Measurements from ENCODE around the gene MEG3.

The MEG3 gene

DNA sequence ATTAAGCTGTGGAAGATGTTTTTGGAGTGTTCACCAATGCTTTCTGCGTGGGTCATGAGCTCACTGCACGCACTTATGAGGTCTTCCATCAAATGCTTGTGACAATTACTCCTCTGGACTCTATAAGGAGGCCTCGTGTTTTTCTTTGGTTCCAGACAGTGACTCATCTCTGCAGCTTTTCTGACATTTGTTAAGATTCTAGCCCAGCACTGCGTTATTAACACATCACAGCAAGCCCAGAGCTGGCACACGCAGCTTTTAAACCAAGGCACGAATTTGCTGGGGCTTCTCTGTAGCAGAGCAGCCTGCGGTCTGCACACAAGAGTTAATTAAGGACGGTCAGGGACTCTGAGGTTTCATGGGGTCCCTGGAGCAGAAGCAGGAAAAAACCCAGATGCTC lies 16.9 kb downstream of the MEG3 start:
- Histone ChIP-seq H3K4me2 (ENCODE audit: low read length) (no peak overlapping the region), H3K4me3 (ENCODE audit: low read depth, low read length) (no peak overlapping the region), H3K27ac (no peak overlapping the region), H2AFZ (no peak overlapping the region), H3K9ac (no peak overlapping the region), H3K79me2 (no peaks in the 10 kb centered on the region), H3K9me3 (ENCODE audit: control insufficient read depth, low read length) (no peaks in the 10 kb centered on the region), H3K27me3 (ENCODE audit: control insufficient read depth, insufficient read depth, low read length) (no peaks in the 10 kb centered on the region), H3K4me1 (no peaks in the 10 kb centered on the region), H3K36me3 (ENCODE audit: control insufficient read depth, insufficient read depth, low read length) (no peaks in the 10 kb centered on the region)
- TF ChIP-seq, protein P1, sequence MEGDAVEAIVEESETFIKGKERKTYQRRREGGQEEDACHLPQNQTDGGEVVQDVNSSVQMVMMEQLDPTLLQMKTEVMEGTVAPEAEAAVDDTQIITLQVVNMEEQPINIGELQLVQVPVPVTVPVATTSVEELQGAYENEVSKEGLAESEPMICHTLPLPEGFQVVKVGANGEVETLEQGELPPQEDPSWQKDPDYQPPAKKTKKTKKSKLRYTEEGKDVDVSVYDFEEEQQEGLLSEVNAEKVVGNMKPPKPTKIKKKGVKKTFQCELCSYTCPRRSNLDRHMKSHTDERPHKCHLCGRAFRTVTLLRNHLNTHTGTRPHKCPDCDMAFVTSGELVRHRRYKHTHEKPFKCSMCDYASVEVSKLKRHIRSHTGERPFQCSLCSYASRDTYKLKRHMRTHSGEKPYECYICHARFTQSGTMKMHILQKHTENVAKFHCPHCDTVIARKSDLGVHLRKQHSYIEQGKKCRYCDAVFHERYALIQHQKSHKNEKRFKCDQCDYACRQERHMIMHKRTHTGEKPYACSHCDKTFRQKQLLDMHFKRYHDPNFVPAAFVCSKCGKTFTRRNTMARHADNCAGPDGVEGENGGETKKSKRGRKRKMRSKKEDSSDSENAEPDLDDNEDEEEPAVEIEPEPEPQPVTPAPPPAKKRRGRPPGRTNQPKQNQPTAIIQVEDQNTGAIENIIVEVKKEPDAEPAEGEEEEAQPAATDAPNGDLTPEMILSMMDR (IDR thresholded peaks at IDR 0.05) = no peak

DNA sequence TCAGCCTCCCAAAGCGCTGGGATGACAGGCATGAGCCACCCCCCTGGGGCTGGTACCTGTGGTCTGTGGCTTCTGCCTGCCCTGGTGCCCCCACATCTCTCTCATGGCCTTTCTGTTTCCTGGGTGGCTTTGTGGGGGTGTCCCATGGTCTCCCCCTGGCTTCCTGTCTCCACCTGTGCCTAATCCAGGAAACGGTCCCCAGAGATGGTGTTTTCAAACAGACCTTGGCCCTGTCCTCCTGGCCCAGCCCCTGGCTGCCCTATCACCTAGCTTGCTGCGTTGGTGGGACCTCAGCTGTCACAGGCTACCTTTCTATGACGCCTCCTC lies 18.1 kb downstream of the MEG3 start:
- Histone ChIP-seq H3K27me3 (ENCODE audit: control insufficient read depth, insufficient read depth, low read length) (no peaks in the 10 kb centered on the region), H3K36me3 (ENCODE audit: control insufficient read depth, insufficient read depth, low read length) (no peaks in the 10 kb centered on the region), H3K9me3 (ENCODE audit: control insufficient read depth, low read length) (no peaks in the 10 kb centered on the region), H3K4me3 (ENCODE audit: low read depth, low read length) (no peak overlapping the region), H3K9ac (no peak overlapping the region), H3K4me2 (ENCODE audit: low read length) (no peak overlapping the region), H3K79me2 (no peaks in the 10 kb centered on the region), H2AFZ (no peak overlapping the region), H3K27ac (no peak overlapping the region), H3K4me1 (no peaks in the 10 kb centered on the region)
- TF ChIP-seq, protein P1 (IDR thresholded peaks at IDR 0.05) = no peak

DNA sequence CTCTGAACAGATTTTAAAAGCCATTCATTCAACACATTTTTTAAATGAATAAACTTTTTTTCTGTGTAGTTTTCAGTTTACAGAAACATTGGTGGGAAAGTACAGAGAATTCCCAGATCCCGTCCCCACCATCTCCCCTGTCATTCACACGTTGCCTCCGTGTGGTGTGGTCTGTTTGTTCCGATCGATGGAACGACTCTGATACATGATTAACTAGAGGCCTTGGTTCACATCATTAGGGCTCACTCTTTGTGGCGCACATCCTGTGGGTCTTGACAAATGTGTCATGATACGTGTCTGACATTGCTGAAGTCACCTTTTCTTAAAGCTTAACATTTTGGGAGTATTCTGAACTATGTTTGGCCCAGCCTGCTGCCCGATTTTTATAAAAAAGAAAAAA lies 18.5 kb downstream of the MEG3 start:
- no peaks in the 10 kb centered on the region for H3K36me3 ChIP-seq (ENCODE audit: control insufficient read depth, insufficient read depth, low read length)
- H3K9ac ChIP-seq = no peak overlapping the region
- H3K4me1 ChIP-seq = no peaks in the 10 kb centered on the region
- H3K27me3 ChIP-seq (ENCODE audit: control insufficient read depth, insufficient read depth, low read length) = no peaks in the 10 kb centered on the region
- H2AFZ ChIP-seq = no peak overlapping the region
- no peak overlapping the region for H3K27ac ChIP-seq
- no peak overlapping the region for H3K4me3 ChIP-seq (ENCODE audit: low read depth, low read length)
- no peaks in the 10 kb centered on the region for H3K9me3 ChIP-seq (ENCODE audit: control insufficient read depth, low read length)
- H3K4me2 ChIP-seq (ENCODE audit: low read length) = no peak overlapping the region
- TF ChIP-seq, protein P1 (IDR thresholded peaks at IDR 0.05) = no peak
- no peaks in the 10 kb centered on the region for H3K79me2 ChIP-seq

DNA sequence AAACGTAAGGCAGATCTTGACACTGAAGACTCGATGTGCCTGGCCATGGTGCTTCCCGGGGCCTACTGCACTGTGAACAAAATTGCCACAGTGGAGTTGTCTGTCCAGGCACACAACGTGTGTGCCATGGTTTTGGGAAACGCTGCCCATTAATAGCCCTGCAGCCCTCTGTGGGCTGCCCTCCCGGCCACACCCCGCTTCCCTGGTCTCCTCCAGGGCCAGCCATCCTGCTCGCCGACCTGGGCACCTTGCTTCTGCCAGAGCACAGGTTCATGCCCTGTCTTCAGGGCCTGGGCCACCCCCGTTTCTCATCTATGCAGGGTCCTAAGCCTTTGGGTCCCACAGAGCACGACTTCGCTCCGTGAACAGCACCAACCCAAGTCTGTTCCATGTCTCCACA lies 18.9 kb downstream of the MEG3 start:
- Histone ChIP-seq H3K4me3 (ENCODE audit: low read depth, low read length) (no peak overlapping the region), H3K9me3 (ENCODE audit: control insufficient read depth, low read length) (no peaks in the 10 kb centered on the region), H3K4me2 (ENCODE audit: low read length) (no peak overlapping the region), H3K27ac (no peak overlapping the region), H3K27me3 (ENCODE audit: control insufficient read depth, insufficient read depth, low read length) (no peaks in the 10 kb centered on the region), H3K36me3 (ENCODE audit: control insufficient read depth, insufficient read depth, low read length) (no peaks in the 10 kb centered on the region), H3K79me2 (no peaks in the 10 kb centered on the region), H2AFZ (no peak overlapping the region), H3K9ac (no peak overlapping the region), H3K4me1 (no peaks in the 10 kb centered on the region)
- TF ChIP-seq, protein P1 (IDR thresholded peaks at IDR 0.05) = no peak

DNA sequence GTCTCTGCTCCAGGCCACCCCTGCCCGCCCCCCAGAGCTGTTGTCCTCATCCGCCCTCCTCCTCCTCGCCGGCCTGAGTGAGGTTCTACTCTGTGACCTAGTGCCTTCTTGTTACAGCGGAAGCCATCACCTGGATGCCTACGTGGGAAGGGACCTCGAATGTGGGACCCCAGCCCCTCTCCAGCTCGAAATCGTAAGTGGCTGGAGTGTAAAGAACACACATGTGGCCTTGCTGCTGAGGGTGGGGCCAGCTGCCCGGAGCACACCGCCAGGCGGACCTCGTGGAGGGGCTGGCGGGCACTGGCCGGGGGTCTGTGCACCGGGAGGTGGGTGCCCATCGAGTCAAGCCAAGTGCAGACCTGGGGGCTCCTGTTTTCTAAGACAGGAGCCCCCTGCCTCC lies 19.4 kb downstream of the MEG3 start:
- H3K9ac ChIP-seq = no peak overlapping the region
- no peaks in the 10 kb centered on the region for H3K36me3 ChIP-seq (ENCODE audit: control insufficient read depth, insufficient read depth, low read length)
- H3K27ac ChIP-seq = no peak overlapping the region
- no peaks in the 10 kb centered on the region for H3K9me3 ChIP-seq (ENCODE audit: control insufficient read depth, low read length)
- H3K27me3 ChIP-seq (ENCODE audit: control insufficient read depth, insufficient read depth, low read length) = no peaks in the 10 kb centered on the region
- H3K4me2 ChIP-seq (ENCODE audit: low read length) = no peak overlapping the region
- H3K79me2 ChIP-seq = no peaks in the 10 kb centered on the region
- H3K4me3 ChIP-seq (ENCODE audit: low read depth, low read length) = no peak overlapping the region
- no peaks in the 10 kb centered on the region for H3K4me1 ChIP-seq
- no peak overlapping the region for H2AFZ ChIP-seq
- TF ChIP-seq, protein P1 (IDR thresholded peaks at IDR 0.05) = no peak
